PC-9 (cell line): ENCODE results near the gene NCK2. TPM values are rescaled to one million over a fixed set of nuclear protein-coding genes. Genes with fewer than 3 reads are reported as not detected.

Experiments
- BruUV-seq: library from RNA; stranded (reverse); fragments of 400-500 nt; replicated peaks from 2 replicates; lab custom pipeline; 2021; lab: Mats Ljungman, UMichigan
- CTCF ChIA-PET: fragments of 300-600 bp; sonication (Branson Sonifier 250); formaldehyde crosslinking; loops from one replicate; lab custom pipeline; 2022; ENCODE audit warnings: antibody characterized with exemption; lab: Charles Lee
- POLR2A ChIA-PET: fragments of 300-600 bp; sonication (Branson Sonifier 250); formaldehyde crosslinking; loops from one replicate; lab custom pipeline; 2022; ENCODE audit warnings: antibody characterized with exemption; ENCODE audit not compliant: unreplicated experiment; lab: Charles Lee
- DNase-seq, 2 experiments: peaks; one replicate each; pipeline versions ENCODE4 v3.0.0 to v3.0.0-alpha.2; 2015 to 2022; ENCODE audit warnings: mixed read lengths in 1 of 2
- H2AFZ ChIP-seq: fragments of 200-600 bp; sonication (generic); 2 replicates; pipeline ENCODE4 v1.8.1; 2017; ENCODE audit warnings: antibody characterized with exemption
- H3F3A ChIP-seq: fragments of 200-600 bp; sonication (generic); 2 replicates; pipeline ENCODE4 v1.8.1; 2017; ENCODE audit warnings: antibody characterized with exemption, mild to moderate bottlenecking, low read depth; ENCODE audit not compliant: insufficient read depth
- H3K27ac ChIP-seq: fragments of 200-600 bp; sonication (generic); 2 replicates; pipeline ENCODE4 v1.6.1; 2016; ENCODE audit warnings: mixed run types
- H3K27me3 ChIP-seq: fragments of 200-600 bp; sonication (generic); 2 replicates; pipeline ENCODE4 v1.6.1; 2016; ENCODE audit warnings: low read depth, mixed run types; ENCODE audit not compliant: insufficient read depth
- H3K36me3 ChIP-seq: fragments of 200-600 bp; sonication (generic); 2 replicates; pipeline ENCODE4 v1.6.1; 2016; ENCODE audit warnings: low read depth, mixed run types
- H3K4me1 ChIP-seq: fragments of 200-600 bp; sonication (generic); replicated peaks from 2 replicates; pipeline ENCODE4 v1.6.1; 2016; ENCODE audit warnings: mixed run types; ENCODE audit not compliant: insufficient read depth
- H3K4me2 ChIP-seq: fragments of 200-600 bp; sonication (generic); 2 replicates; pipeline ENCODE4 v1.6.1; 2017; ENCODE audit warnings: mixed run types
- H3K4me3 ChIP-seq: fragments of 200-600 bp; sonication (generic); 2 replicates; pipeline ENCODE4 v1.6.1; 2016; ENCODE audit warnings: mixed run types
- H3K79me2 ChIP-seq: fragments of 200-600 bp; sonication (generic); 2 replicates; pipeline ENCODE4 v1.6.1; 2017; ENCODE audit warnings: low read depth, mixed run types
- H3K9me2 ChIP-seq: fragments of 200-600 bp; sonication (generic); 2 replicates; pipeline ENCODE4 v1.8.1; 2017; ENCODE audit warnings: mild to moderate bottlenecking; ENCODE audit not compliant: insufficient read depth
- H3K9me3 ChIP-seq: fragments of 200-600 bp; sonication (generic); 2 replicates; pipeline ENCODE4 v1.8.1; 2016; ENCODE audit warnings: low read depth; ENCODE audit not compliant: insufficient read depth
- H4K20me1 ChIP-seq: fragments of 200-600 bp; sonication (generic); 2 replicates; pipeline ENCODE4 v1.8.1; 2017; ENCODE audit not compliant: insufficient read depth
- EZH2 ChIP-seq: fragments of 200-600 bp; sonication (generic); IDR thresholded peaks from 2 replicates; pipeline ENCODE4 v1.8.0; 2017; ENCODE audit warnings: antibody characterized with exemption, low read depth
- intact Hi-C: fragments of 100-400 bp; cut with micrococcal nuclease; formaldehyde crosslinking; loops from one replicate; pipeline ENCODE4 v1.10.0; 2022; ENCODE audit not compliant: unreplicated experiment
- total RNA-seq: library from RNA; stranded (reverse); gene quantifications from 2 replicates; pipeline ENCODE4 v1.2.3, GENCODE V29; 2021
- TF ChIP-seq, protein P1 (sequence below): fragments of 200-600 bp; sonication (generic); conservative IDR thresholded peaks from 2 replicates; pipeline ENCODE4 v1.6.1; 2017; ENCODE audit warnings: mixed run types, antibody characterized with exemption, mild to moderate bottlenecking, moderate library complexity

The NCK2 gene
- total RNA-seq, 1 experiment from 2014 or later: 26.0 TPM

DNA sequence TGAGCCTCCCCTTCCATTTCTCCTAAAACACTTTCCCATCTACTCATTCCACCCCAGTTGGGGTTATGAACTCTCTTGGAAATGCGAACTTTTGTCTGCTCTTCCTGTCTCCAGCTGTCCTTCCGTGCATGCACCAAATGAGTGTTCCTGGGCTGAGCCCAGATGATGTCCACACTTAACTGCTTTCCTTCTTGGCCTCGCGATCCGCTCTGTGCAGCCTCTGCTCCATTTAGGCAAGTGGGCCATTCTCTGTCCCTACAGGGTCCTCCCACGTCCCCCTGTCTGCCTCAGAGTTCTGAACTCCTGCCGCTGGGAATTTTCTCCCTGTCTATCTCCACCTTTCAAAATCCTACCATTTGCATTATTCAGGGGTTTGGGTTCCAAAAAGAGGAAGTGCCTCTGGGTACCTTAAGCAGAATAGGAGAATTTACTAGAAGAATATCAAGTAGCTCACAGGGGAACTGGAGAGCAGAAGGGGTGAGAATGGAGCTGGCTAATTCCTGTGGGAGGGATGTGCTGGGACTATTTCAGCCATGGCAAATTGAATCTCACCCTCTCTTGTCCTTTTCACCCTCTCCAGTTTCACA, 4.7 kb upstream of the NCK2 start:
- peaks cover 6% of the 10 kb centered on the region; the same call in 1 of the 2 replicates for H3K4me1 ChIP-seq
- H4K20me1 ChIP-seq: no peaks in the 10 kb centered on the region
- H3K9me3 ChIP-seq: no peaks in the 10 kb centered on the region
- peaks cover 9% of the 10 kb centered on the region; the same call in 1 of the 2 replicates for H3K27me3 ChIP-seq
- ChIA-PET CTCF (no interaction called here), POLR2A (no interaction called here)
- no peak overlapping the region for H2AFZ ChIP-seq
- H3K36me3 ChIP-seq: no peaks in the 10 kb centered on the region
- no peak overlapping the region for H3K27ac ChIP-seq
- H3K4me3 ChIP-seq: no peak overlapping the region
- no peaks in the 10 kb centered on the region for H3K79me2 ChIP-seq
- peaks cover 10% of the 10 kb centered on the region for H3F3A ChIP-seq
- no peaks in the 10 kb centered on the region for H3K9me2 ChIP-seq
- DNase-seq: no peak
- intact Hi-C loops: loop anchor here (10.0 kb wide), 1 partner anchor 115 kb away; no protein-coding TSS in a partner anchor
- TF ChIP-seq, protein P1, sequence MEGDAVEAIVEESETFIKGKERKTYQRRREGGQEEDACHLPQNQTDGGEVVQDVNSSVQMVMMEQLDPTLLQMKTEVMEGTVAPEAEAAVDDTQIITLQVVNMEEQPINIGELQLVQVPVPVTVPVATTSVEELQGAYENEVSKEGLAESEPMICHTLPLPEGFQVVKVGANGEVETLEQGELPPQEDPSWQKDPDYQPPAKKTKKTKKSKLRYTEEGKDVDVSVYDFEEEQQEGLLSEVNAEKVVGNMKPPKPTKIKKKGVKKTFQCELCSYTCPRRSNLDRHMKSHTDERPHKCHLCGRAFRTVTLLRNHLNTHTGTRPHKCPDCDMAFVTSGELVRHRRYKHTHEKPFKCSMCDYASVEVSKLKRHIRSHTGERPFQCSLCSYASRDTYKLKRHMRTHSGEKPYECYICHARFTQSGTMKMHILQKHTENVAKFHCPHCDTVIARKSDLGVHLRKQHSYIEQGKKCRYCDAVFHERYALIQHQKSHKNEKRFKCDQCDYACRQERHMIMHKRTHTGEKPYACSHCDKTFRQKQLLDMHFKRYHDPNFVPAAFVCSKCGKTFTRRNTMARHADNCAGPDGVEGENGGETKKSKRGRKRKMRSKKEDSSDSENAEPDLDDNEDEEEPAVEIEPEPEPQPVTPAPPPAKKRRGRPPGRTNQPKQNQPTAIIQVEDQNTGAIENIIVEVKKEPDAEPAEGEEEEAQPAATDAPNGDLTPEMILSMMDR: no peak
- TF ChIP-seq EZH2: no peak
- no peak overlapping the region for H3K4me2 ChIP-seq
- BruUV-seq: no TSS peak

DNA sequence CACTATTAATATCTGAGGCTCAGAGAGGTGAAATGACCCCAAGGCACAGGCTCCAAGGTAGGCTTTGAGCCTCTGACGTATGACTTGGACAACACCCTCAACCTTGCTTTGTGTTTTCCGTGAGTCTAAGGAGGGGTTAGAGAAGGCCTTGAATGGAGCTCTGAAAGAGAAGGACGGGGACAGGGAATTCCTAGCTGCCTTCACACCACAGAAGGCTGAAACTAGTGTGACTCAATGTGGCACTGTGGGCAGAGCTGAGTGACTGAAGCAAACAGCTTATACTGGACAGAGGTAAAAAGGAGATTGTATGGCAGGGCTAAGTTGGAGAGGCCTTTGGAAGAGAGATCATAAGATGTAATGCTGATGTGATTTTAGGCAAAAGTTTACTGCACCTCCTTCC, 3.5 kb upstream of the NCK2 start:
- no peak overlapping the region for H3K4me2 ChIP-seq
- no peak overlapping the region for H2AFZ ChIP-seq
- intact Hi-C loops: loop anchor here (10.0 kb wide), 1 partner anchor 114 kb away; no protein-coding TSS in a partner anchor
- BruUV-seq: no TSS peak
- peaks cover 10% of the 10 kb centered on the region for H3F3A ChIP-seq
- no peaks in the 10 kb centered on the region for H4K20me1 ChIP-seq
- no peak overlapping the region for H3K4me3 ChIP-seq
- ChIA-PET POLR2A (no interaction called here), CTCF (no interaction called here)
- peaks cover 8% of the 10 kb centered on the region; the same call in 1 of the 2 replicates for H3K79me2 ChIP-seq
- no peak for TF ChIP-seq EZH2
- TF ChIP-seq, protein P1: no peak
- no peaks in the 10 kb centered on the region for H3K36me3 ChIP-seq
- no peak for DNase-seq
- peaks cover 9% of the 10 kb centered on the region; the same call in 1 of the 2 replicates for H3K27me3 ChIP-seq
- H3K4me1 ChIP-seq: peaks cover 13% of the 10 kb centered on the region
- no peaks in the 10 kb centered on the region for H3K9me2 ChIP-seq
- no peaks in the 10 kb centered on the region for H3K9me3 ChIP-seq
- no peak overlapping the region for H3K27ac ChIP-seq

DNA sequence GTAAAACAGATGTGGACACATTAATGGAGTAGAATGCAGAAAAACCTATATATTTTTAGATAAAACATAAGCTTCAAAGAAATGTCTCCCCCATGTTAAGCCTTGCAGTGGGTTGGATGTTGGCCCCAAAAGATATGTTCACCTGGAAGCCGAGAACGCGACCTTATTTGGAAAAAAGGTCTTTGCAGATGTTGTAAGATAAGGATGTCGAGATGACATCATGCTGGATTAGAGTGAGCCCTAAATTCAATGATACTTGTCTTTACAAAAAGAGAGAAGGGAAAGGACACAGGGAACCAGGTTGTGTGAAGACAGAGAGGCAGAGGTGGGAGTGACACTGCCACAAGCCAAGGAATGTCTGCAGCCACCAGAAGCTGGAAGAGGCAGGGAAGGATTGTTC, 3.1 kb upstream of the NCK2 start:
- intact Hi-C loops: loop anchor here (10.0 kb wide), 1 partner anchor 113 kb away; no protein-coding TSS in a partner anchor
- Histone ChIP-seq H3K9me3 (no peaks in the 10 kb centered on the region), H2AFZ (no peak overlapping the region), H3K9me2 (no peaks in the 10 kb centered on the region), H3K4me1 (peaks cover 16% of the 10 kb centered on the region), H3F3A (peaks cover 10% of the 10 kb centered on the region), H3K4me3 (no peak overlapping the region), H4K20me1 (0 out of 2 replicates have a peak, but pooled peaks cover 2% of the 10 kb centered on the region), H3K36me3 (no peaks in the 10 kb centered on the region), H3K27ac (no peak overlapping the region), H3K27me3 (peaks cover 9% of the 10 kb centered on the region; the same call in 1 of the 2 replicates), H3K4me2 (no peak overlapping the region), H3K79me2 (peaks cover 13% of the 10 kb centered on the region; the same call in 1 of the 2 replicates)
- DNase-seq: no peak
- TF ChIP-seq EZH2: no peak
- TF ChIP-seq, protein P1: no peak
- CTCF ChIA-PET: no interaction called here
- no TSS peak for BruUV-seq
- POLR2A ChIA-PET: no interaction called here
